Measurements from ENCODE around the gene DCLK2. TPM values are rescaled to one million over a fixed set of nuclear protein-coding genes. Genes with fewer than 3 reads are reported as not detected.

Gene DCLK2
- total and polyA plus RNA-seq, 12 donors: 4.1 to 33.4 (median 16.7) TPM

GRCh38 chr4:150264595-150265161 is 186.4 kb downstream of the DCLK2 start:
- WGBS, 2 donors: 88 to 91% methylated on average over 6 of the region's 6 CpGs
- DNase-seq (no peak), ATAC-seq (no peak)
- no peaks in the 10 kb centered on the region for H3K27me3 ChIP-seq
- no peak for TF ChIP-seq CTCF (IDR thresholded peaks at IDR 0.05)
- intact Hi-C loops (cut with DNase I): no loop called here
- peaks cover 0 to 8% (median 0%) of the 10 kb centered on the region in 11 donors for H3K9me3 ChIP-seq
- no peak overlapping the region for H3K4me3 ChIP-seq
- peaks cover 0 to 8% (median 0%) of the 10 kb centered on the region in 9 donors for H3K4me1 ChIP-seq
- H3K36me3 ChIP-seq: peaks cover 0 to 37% (median 0%) of the 10 kb centered on the region in 9 donors
- H3K27ac ChIP-seq: no peak overlapping the region

GRCh38 chr4:150265806-150266205 is 187.6 kb downstream of the DCLK2 start:
- WGBS, 2 donors: 97 to 100% methylated on average over 1 of the region's 1 CpG
- H3K4me1 ChIP-seq: no peaks in the 10 kb centered on the region
- DNase-seq: no peak
- no peaks in the 10 kb centered on the region for H3K27me3 ChIP-seq
- peaks cover 0 to 8% (median 0%) of the 10 kb centered on the region in 11 donors for H3K9me3 ChIP-seq
- H3K36me3 ChIP-seq: peaks cover 0 to 36% (median 0%) of the 10 kb centered on the region in 9 donors
- intact Hi-C loops (cut with DNase I): no loop called here
- no peak for ATAC-seq
- no peak overlapping the region for H3K27ac ChIP-seq
- TF ChIP-seq CTCF (IDR thresholded peaks at IDR 0.05): no peak
- H3K4me3 ChIP-seq: no peak overlapping the region

- TF ChIP-seq CTCF (IDR thresholded peaks at IDR 0.05): no peak
- intact Hi-C loops (cut with DNase I): no loop called here
- Histone ChIP-seq H3K9me3 (peaks cover 0 to 21% (median 0%) of the 10 kb centered on the region in 11 donors), H3K27me3 (no peaks in the 10 kb centered on the region), H3K4me1 (no peaks in the 10 kb centered on the region), H3K4me3 (no peak overlapping the region), H3K36me3 (peaks cover 0 to 60% (median 0%) of the 10 kb centered on the region in 9 donors), H3K27ac (no peak overlapping the region)
- ATAC-seq (no peak), DNase-seq (no peak)
- 98 to 100% methylated on average over 1 of the region's 1 CpG for WGBS, 2 donors
These were observed 190.2 kb downstream of the DCLK2 start for GRCh38 chr4:150268444-150268843.

GRCh38 chr4:150278206-150278605 is 200.0 kb downstream of the DCLK2 start:
- intact Hi-C loops (cut with DNase I): no loop called here
- Histone ChIP-seq H3K9me3 (peaks cover 0 to 36% (median 5%) of the 10 kb centered on the region in 11 donors), H3K27me3 (no peaks in the 10 kb centered on the region), H3K27ac (no peak overlapping the region), H3K36me3 (peaks cover 0 to 35% (median 7%) of the 10 kb centered on the region in 9 donors), H3K4me3 (no peak overlapping the region), H3K4me1 (peaks cover 0 to 11% (median 0%) of the 10 kb centered on the region in 9 donors)
- TF ChIP-seq CTCF (IDR thresholded peaks at IDR 0.05): no peak
- no peak for DNase-seq
- 73 to 74% methylated on average over 2 of the region's 2 CpGs for WGBS, 2 donors
- ATAC-seq: peak in 1 of 8 donors; percentile 29

All from heart right ventricle (tissue), 16 donors.